HG02973 (cell line): ENCODE data around the gene PRR7.
A peak's percentile ranks its signal among the peaks of the same experiment; 100 is the strongest.
"Not testable (repeated sequence)": the region's sequence is repeated elsewhere in the genome, so short reads cannot be mapped to it uniquely, and the experiment has no call there.

Experiments used
- ATAC-seq: cut with Tn5 transposase; IDR thresholded peaks from one replicate; pipeline ENCODE4 v1.9.1; 2021; ENCODE audit warnings: moderate library complexity; ENCODE audit not compliant: unreplicated experiment

Gene PRR7, protein sequence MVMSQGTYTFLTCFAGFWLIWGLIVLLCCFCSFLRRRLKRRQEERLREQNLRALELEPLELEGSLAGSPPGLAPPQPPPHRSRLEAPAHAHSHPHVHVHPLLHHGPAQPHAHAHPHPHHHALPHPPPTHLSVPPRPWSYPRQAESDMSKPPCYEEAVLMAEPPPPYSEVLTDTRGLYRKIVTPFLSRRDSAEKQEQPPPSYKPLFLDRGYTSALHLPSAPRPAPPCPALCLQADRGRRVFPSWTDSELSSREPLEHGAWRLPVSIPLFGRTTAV

DNA sequence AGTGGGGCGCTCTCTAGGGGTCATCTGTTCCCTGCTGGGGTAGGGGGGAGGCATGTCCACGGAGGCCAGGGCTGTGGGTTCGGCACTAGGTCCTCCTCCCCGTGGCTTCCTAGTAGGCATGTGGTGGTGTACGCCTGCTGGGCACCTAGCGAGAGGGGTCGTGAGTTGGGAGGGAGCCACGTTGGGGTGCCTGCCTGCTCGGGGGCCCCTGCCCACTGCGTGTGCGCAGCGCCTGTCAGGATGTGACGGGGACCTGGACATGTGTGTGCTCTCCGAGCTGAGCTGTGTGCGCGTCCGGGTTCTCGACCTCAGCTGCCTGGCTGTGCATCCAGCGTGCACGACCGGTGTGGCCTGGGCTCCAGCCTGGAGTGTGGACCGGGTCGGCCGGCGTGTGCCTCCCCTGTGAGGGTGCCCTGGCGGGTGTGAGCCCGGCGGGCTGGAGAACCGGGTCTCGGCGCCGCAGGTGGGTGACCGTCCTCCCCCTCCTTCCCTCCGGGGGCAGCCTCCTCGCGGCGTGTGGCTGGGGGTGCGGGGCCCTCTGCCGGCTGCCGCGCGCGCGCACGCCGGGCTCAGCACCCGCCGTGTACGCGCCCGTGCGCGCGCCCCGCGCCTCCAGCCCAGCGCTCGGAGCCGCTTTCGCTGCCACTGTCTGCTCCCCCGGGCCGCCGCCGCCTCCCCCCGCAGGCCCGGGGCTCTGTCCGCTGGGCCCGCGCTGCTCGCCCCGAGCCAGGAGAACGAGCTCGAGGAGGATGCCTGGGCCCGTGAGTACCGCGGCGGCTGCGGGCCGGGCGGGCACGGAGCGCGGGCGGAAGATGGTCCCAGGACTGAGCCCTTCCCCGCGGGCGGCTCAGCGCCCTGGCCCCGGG is at the start of gene PRR7:
PRR7 (plus strand) TSS at position 615 of the 866 bp plus-strand sequence. CDS start 8,254 bp downstream, outside the sequence.
- no peak for ATAC-seq

DNA sequence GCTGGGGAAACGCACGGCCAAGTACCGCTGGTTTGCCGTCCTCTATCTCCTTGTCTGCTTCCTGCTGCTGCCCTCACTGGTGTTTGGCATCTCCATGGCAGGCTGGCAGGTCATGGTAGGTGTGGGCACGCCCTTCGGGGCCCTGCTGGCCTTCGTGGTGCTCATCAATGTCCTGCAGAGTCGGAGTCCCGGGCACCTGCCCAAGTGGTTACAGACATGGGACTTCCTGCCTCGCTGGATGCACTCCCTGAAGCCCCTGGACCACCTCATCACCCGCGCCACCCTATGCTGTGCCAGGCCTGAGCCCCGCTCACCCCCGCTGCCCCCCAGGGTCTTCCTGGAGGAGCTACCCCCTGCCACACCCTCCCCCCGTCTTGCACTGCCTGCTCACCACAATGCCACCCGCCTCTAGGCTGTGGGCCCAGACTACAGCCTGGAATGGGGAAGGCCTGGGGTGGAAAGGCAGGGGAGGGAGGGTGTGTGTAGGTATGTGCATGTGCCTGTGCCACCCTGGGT is 48.7 kb upstream of the PRR7 start:
- ATAC-seq: no peak

DNA sequence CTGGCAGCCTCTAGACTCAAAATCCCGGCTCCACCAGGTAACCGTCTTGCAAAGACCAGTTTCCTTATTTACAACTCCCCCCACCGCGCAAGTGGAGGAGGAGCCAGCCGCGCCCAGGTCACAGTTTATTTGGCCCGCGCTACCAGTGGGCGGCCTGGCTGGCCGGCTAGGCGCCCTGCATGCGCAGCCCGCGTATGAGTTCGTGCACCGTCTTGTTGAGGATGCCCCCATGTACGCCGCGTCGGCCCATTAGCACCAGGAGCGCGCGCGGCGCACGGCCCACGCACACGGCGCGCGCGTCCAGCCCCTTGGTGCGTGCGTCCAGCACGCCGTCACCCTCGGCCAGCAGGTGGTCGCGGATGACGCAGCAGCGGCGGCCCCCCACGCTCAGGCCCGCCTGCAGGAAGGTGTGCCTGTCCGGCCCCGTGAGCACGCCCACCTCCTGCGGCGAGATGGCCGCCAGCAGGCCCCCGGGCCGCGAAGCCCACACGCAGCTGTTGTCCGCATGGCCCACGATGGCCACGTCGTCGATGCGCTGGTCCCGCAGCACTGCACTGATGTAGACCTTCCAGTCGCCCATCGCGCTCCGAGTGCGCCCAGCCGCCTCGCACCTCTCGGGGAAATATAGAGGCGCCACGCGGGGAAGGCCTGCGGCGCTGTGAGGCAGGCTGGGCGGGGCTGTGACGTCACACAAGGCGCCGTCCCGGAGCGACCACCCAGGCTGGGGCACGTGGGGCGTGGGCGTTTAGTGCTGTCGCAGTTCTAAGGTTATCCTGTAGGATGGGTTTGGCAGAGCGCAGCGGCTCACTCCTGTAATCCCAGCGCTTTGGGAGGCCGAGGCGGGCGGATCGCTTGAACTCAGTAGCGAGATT is 46.4 kb upstream of the PRR7 start, which contains the start of gene PFN3:
PFN3 (minus strand) TSS at position 665 of the 872 bp plus-strand sequence; CDS start at position 580, 85 bp downstream.
- ATAC-seq: no peak

DNA sequence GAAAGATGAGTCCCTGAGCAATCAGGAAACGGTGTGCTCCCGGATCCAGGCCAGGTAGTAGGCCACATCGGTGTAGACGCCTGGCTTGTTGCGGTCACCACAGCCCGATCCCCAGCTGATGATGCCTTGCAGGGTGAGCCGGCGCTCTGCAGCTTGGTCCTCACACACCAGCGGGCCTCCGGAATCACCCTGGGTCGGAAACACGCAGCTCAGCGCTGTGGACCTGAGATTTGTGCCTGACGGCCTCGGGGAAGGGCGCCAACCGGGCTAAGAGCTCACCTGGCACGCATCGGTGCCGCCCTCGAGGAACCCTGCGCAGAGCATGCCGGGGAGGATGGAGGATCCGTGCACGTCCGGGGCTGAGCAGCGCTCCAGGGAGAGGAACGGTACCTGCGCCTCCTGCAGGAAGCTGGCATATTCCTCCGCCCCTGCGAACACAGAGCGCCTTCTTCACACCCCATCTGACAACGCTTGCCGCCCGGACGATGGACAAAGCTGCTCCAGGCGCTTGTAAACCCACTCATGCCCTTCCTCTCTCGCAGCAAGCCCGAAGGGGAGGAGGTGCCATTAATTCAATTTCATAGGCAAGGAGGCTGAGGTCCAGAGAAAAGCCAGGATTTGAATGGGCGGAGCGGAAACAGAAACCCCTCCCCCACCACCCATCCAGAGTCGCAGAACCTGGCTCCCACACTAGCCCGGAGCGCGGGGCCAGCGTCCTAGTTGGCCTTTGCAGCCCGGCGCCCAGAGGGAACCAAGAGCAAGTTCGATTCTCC is 44.2 kb upstream of the PRR7 start:
- ATAC-seq: no peak

DNA sequence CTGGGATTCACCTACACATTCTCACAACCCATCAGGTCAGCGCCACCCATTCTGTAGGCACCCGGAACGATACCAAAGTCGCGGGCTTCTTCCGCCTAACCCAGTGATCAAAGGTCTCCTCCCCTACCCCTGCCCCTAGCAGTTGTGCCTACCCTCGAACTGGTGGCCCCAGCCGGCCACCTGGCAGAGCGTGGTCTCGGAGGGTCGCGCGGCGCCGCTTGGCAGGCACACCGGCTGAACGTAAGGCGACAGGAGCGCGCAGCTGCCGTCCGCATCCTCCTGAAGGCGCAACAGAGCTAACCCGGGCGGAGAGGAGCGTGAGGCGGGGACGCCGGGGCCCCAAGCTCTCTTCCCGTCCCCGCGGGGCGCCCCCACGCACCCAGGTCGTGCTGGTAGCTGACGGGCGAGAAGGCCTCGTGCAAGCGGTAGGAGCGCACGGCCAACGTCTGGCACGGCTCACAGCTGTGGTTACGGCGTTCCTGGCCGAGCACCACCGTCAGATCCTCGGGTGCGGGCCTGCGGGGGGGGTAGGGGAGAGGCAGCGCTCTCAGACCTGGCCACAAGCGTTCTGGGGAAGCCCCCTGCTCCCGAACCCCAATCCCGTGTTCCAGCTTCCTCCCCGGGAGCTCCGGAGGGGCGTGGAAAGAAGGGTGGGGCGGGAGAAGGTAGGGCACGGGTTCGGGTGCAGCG is 43.4 kb upstream of the PRR7 start:
- peak; percentile 8 for ATAC-seq

DNA sequence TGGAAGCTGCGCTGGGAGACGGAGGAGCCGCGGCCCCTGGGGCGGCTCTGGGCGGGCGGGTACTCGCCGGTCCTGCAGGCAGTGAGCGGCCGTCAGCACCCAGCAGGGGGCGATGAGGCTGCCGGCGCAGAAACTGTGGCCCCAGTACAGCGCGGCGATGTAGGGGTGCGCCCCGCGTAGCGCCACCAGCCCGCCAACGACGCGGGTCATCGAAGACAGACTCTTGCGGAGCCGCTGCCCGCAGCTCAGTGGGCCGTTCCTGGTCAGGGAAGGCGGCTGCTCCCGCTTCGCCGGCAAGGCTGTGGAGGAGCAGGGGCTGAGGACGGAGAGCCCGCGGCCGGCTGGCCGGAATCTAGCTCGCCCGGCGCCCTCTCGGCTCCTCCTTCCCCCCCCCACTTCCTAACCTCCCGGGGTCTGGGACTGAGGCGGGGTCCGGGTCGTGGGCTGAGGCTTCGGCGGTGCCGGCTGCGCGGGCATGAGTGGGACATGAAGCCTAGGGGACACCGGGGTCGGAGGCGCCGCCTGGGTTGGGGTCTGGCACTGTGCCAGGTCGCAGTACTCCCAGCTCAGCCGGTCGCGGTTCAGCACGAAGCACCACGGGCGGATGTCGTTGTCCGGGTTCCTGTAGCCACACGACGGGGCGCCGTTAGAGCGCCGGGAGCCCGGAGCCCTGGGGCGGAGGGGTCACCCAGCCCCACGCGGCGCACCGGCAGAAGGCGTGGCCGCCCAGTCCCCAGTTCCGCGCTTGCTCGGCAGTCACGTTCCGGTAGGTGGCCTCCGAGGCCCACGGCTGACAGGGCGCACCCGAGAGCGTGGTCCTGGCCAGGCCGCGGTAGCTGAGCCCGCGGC is 42.6 kb upstream of the PRR7 start:
- peak; percentile 72 for ATAC-seq

DNA sequence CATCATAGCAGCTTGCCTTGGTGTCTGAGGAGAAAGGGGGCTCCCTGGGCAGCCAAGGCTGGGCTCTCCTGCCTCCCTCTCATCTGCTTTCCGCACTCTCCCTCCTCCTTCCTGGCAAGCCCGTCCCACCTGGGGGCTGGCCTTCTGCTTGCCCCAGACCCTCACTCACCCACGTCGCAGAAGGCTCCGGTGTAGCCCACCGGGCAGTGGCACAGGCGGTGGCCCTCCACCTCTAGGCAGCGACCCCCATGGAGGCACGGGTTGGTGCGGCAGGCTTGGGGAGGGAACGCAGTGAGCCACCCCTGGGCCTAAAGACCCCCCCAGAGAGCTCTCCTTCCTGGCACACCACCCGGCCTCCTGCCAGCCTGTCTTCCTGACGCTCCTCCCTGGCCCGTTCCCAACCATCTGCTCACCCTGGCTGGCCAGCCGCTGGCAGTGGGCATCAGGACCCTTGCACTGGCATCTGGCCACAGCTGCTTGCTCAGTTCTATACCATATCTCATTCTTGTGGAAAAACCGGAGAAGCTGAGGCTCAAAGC is 41.9 kb upstream of the PRR7 start:
- no peak for ATAC-seq

DNA sequence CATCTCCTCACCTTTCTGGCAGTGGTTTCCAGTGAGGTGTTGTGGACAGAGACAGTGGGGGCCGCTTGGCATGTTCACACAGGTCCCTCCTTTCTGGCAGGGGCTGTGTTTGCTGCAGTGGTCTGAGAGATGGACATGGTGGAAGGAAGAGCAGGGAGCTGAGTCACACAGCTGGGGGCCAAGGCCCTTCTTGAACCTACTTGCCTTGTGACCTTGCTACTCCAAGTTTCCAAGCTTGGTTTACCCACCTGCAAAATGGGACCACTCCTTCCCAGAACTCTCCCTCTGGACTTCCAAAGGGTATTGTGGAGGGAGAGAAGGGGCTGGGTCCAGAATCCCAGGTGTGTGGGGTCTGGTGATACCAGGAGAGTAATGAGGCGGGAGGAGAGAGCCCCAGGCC is 41.3 kb upstream of the PRR7 start:
- no peak for ATAC-seq

- ATAC-seq: no peak
Observed at GRCh38 chr5:177405805-177406204, 40.8 kb upstream of the PRR7 start.

DNA sequence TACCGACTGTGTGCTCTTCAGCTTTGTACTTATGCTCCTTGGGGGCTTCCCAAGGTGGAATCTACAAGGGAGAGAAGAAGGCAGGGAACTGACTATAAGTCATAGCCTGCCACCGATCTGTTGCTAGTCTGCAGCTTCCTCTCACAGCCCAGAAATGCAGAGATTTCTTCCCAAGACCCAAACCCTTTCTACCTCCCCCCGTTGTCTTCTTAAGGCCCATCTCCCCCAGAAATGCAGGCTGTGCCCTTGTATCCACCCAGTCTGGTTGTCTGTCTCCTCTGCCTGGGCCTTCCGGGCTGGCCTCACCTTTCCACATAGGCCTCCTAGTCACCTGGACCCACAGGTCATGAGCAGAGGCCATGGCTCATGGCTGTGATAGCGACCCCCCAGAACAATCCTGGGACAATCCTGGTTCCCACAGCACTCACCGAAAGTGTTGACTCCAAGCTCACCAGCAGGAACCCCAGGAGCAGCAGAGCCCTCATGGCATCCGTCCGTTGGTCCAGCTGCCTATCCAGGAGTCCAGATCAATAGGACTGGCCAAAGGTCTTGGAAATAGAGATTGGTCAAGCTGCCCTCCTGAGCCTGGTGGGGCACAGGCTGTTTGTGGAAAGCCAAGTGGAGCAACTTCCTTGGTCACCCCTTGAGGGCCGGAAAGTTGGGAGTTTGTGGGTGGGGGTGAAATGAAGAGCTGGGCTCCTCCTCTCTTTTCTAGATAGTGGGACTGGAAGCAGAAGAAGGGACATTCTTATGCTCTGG is 37.4 kb upstream of the PRR7 start, which contains the start of gene F12:
F12 (minus strand) TSS at position 522 of the 759 bp plus-strand sequence; CDS start at position 485, 37 bp downstream.
- ATAC-seq: no peak

GRCh38 chr5:177410575-177410974 is 36.0 kb upstream of the PRR7 start:
- ATAC-seq: no peak

GRCh38 chr5:177412603-177413233 is 33.9 kb upstream of the PRR7 start:
- ATAC-seq: peak; percentile 51

GRCh38 chr5:177414481-177414880 is 32.1 kb upstream of the PRR7 start:
- no peak for ATAC-seq

GRCh38 chr5:177417081-177417480 is 29.5 kb upstream of the PRR7 start:
- ATAC-seq: not testable (repeated sequence)

- ATAC-seq: no peak
Observed at GRCh38 chr5:177419046-177419445, 27.6 kb upstream of the PRR7 start.

DNA sequence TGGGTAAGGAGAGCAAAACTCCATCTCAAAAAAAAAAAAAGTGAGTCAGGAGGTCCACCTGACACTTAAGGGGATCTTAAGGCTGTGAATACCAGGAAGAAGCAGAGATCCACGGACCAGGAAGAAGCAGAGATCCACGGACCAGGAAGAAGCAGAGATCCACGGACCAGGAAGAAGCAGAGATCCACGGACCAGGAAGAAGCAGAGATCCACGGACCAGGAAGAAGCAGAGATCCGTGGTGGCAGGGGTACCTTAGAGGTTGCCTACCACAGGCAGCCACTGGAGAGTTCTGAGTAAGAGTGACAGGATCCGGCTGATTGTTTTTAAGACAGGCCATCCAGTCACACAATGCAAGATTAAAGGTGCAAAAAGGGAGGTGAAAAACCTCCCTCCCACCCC is 26.1 kb upstream of the PRR7 start:
- not testable (repeated sequence) for ATAC-seq
